GM18519 (cell line): Measurements from ENCODE around the gene RFPL2.
"Not testable (repeated sequence)": the region's sequence is repeated elsewhere in the genome, so short reads cannot be mapped to it uniquely, and the experiment has no call there.

Source experiments
- ATAC-seq: cut with Tn5 transposase; IDR thresholded peaks from one replicate; pipeline ENCODE4 v1.9.1; 2021; ENCODE audit warnings: mild to moderate bottlenecking, moderate library complexity; ENCODE audit not compliant: unreplicated experiment, low FRiP score

RFPL2 gene

DNA sequence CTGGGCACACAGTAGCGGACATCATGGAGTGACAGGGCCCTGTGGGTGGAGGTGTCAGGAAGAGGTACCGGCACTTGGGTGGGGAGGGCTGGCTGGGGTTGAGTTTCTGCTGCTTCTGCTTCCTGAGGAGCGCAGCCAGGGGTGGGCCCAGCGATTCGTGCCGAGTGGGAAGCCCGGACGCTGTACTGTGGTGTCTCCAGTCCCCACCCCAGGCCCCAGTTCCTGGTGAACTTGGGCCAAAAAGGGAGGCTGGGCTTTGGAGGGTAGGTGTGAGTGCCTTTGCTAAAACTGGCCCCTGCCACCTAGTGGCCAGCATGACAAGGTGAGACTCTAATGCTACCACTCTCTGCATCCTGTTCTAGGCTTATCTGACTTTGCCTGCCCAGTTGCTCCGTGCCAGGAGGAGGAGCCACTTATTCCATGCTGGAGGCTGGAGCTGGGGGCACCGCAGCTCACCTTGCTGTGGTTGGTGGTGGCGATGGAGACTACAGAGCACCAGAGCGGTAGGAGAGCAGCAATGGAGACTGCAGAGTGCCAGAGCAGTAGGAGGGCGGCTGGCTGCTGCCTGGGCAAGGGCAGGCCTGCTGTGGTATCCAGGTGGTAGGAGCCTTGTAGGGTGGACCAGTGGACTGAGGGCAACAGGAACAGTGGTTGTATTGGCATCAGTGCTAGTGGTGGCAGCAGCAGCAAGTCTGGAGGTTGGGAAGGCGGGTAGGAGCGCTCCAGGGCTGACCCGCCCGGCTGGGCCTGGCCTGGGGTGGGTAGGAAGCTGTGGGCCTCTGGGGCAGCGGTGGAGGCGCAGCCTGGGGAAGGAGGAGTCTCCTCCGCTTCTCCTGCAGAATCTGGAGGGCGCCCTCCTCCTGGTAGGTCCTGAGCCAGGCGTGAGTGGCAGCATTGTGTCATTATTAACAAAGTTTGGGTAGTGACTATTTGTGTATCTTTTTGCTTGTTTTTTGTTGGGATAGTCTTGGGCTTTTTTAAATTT, 2.2 kb upstream of the RFPL2 start:
- ATAC-seq, result no peak

DNA sequence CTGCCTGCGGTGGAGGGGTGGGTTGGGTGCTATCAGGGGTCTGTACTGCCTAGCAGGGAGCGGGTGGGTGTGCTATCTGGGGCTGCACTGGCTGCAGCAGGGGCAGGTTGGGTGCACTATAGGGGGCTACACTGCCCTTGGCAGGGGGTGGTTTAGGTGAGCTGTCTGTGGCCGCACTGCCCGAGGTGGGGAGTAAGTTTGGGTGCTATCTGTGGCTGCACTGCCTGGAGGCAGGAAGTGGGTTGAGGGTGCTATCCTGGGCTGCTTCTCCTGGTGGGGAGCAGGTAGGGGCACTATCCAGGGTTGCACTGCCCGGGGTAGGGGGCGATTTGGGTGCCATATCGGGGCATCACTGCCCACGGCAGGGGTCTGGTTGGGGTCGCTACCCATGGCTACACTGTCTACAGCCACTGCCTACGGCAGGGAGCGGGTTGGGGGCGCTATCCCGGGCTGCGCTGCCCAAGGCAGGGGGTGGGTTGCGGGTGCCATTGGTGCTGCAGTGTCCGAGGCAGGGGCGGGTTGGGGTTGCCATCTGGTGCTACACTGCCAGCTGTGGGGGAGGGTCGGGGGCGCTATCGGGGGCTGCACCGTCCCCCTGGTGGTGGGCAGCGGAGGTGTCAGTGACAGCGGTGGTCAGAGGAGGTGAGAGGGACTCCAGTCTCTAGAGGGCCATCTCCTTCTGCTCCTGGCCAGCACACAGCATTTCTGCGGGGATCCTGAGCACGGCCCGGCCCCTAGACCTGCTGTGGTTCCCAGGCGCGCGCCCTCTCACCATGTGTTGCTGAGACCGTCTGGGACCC, 1.3 kb upstream of the RFPL2 start:
- ATAC-seq, result no peak

DNA sequence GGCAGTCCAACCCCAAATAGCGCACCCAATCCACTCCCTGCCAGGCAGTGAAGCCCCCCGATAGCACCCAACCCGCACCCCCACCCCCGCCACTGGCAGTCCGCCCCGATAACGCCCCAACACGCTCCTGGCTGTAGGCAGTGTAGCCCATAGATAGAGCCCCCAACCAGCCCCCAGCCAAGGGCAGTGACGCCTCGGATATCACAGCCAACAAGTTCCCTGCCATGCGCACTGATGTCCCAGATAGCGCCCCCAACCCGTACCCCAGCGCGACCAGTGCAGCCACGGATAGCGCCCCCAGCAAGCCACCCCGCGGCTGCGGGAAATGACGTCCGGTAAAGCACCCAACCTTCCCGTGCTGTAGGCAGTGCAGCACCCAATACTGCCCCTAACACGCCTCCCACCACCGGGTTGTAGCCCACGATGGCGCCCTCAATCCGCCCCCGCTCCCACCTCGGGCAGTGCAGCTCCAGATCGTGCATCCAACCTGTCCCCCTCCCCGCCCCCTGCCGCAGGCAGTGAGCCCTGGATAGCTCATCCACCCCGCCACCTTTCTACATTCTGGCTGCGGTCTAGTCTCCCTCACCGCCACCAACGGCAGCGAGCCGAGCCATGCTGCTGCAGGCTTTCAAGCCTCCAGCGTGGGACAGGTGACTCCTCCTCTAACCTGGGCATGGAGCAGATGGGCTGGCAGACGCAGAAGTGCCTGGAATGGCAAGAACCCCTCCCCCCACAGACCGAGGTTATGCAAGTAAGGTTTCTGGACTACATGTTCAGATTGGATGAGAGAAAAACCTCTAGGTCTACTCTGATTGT, 625 bp downstream of the RFPL2 start:
- no peak for ATAC-seq

DNA sequence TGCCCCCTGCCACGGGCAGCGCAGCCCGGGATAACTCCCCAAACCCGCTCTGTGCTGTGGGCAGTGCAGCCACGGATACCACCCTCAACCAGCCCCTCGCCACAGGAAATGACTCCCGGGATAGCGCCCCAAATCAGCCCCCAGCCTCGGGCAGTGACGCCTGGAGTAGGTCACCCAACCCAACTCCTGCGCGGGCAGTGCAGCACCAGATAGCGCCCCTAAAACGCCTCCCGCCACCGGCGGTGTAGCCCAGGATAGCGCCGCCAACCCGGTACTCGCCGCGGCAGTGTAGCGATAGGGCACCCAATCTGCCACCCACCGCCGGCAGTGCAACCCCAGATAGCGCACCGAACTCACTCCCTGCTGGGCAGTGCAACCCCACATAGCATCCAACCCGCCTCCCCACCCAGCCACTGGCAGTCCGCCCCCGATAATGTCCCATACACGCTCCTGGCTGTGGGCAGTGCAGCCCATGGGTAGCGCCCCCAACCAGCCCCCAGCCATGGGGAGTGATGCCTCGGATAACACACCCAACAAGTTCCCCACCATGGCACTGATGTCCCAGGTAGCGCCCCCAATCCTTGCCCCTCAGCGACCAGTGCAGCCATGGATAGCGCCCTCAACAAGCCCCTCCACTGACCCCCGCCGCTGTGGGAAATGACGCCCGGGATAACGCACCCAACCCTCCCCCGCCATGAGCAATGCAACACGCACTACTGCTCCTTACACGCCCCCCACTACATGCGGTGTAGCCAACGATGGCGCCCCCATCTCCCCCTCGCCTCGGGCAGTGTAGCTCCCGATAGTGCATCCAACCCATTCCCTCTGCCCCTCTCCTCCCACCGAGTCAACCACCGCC, 1.5 kb downstream of the RFPL2 start:
- ATAC-seq, result no peak

DNA sequence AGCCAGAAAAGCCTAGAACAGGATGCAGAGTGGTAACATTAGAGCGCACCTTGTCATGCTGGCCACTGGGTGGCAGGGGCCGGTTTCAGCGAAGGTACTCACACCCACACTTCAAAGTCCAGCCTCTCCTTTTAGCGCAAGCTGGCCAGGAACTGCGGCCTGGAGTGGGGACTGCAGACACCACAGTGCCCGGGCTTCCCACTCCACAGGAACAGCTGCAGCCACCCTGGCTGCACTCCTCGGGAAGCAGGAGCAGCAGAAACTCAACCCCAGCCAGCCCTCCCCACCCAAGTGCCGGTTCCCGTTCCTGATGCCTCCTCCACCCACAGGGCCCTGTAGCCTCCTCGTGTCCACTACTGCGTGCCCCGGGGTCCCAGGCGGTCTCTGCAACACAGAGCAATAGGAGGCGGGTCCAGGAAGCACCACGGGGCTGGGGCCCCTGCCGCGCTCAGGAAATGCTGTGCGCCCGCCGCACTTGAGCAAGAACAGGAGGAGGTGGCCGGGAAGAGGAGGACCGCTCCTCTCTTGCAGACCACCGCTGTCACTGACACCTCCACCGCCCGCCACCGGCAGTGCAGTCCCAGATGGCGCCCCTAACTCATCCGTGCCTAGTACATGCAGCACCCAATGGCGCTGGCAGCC, 2.2 kb downstream of the RFPL2 start:
- no peak for ATAC-seq

DNA sequence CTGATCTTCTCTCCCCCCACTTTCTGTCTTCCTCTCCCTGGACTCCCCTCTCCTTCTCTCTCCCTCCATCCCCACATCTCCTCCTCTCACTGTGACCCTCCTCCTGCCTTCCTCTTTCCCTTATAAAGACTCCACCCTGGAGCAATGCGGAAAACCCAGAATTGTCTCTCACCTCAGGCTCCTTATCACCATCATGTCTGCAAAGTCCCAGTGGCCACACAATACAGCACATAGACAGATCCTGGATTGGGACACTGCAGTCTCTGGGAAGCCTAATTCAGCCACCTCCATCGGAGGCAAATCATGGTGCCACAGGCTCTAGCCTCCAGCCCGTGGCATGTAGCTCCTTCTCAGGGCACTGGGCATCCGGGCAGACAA, 2.7 kb downstream of the RFPL2 start:
- ATAC-seq, result no peak

DNA sequence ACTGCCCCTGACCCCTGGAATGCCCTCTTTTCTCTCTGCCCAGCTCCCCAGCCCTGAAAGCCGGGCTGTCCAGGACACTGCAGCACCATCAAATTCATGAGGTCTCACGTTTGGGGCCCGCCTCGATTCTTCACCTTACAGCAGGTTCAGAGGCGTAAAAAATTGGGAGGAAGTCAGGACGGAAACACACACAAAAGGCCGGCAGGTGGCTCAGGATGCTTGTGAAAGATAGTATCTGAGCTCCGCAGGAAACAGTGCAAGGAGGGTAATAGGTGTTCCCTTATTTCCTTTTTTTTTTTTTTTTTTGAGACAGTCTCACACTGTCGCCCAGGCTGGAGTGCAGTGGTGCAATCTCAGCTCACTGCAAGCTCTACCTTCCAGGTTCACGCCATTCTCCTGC, 4.1 kb downstream of the RFPL2 start:
- no peak for ATAC-seq

DNA sequence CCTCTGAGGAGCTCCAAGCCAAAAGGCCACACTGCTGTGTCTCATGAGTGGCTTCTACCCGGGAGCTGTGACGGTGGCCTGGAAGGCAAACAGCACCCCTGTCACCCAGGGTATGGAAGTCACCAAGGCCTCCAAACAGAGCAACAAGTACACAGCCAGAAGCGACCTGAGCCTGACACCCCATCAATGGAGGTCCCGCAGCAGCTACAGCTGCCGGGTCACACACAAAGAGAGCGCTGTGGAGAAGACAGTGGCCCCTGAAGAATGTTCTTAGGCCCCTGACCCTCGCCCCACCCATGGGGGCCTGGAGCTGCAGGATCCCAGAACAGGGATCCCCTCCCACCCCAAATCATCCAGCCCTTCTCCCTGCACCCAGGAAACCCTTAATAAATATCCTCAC, 4.9 kb downstream of the RFPL2 start:
- no peak for ATAC-seq

DNA sequence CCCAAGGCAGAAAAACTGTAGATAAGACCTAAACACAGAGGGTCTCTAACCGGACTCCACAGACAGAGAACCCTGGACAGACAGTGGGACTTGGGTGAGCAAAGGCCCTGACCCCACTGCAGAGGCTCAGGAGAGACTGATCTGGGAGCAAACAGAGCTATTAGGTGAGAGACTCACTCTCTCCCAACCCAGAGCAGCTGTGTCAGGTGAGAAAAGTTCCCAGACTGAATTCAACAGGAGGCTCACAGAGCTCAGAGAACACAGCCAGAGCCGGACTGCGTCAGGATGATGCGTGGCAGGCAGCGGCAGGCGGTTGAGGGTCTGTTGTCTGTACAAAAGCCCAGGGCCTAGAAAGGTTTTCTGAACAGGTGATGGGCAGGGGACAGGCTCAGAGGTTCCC, 5.5 kb downstream of the RFPL2 start:
- no peak for ATAC-seq

DNA sequence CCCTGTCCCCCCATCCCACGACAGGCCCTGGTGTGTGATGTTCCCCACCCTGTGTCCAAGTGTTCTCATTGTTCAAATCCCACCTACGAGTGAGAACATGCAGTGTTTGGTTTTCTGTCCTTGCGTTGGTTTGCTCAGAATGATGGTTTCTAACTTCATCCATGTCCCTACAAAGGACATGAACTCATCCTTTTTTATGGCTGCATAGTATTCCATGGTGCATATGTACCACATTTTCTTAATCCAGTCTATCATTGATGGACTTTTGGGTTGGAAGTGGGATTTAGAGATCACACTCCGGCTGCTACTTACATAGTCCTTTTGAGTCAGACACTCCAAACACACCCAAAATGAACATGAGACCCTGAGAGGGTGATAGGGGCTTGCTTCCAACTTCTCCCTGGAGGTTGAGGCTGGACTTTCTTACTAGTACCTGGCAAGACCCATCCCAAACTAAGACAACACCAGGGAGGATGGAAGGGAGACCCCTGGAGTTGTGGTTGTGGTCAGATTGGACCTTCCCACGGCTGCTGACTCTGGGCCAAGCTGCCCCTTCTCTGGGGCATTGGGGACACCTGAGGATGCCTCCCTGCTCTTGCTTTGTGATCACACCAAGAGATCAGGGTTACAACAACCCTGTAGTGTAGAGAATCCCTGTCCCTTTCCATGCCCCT, 7.2 kb downstream of the RFPL2 start:
- ATAC-seq, result not testable (repeated sequence)

DNA sequence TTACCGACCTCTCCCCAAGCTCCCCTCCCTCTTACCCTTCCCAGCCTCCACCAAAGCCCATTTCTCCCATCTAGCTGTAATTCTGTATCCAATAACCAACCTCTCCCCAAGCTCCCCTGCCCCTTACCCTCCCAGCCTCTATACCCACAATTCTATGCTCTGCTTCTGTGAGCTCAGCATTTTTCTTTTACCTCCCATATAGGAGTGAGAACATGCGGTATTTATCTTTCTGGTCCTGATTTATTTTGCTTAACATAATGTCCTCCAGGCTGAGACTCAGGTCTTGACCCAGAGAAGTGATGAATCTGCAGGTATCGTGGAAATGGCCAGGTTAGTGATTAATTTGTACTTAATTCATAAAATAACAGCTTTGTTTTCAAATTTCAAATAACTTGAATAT, 9.0 kb downstream of the RFPL2 start:
- ATAC-seq, result not testable (repeated sequence)

DNA sequence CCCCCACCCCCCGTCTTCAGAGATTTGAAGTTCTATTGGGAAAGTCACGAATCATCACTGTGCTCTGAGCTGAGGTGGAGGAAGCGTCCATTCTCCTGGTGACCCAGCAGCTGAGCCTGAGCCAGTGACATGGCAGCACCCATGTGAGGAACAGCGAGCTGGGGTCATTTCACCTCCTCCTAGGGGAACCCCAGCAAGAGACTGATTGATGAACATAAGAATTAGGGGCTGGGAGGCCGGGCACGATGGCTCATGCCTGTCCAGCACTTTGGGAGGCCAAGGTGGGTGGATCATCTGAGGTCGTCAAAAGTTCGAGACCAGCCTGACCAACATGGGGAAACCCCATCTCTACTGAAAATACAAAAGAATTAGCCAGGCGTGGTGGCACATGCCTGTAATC, 11.5 kb downstream of the RFPL2 start:
- not testable (repeated sequence) for ATAC-seq

DNA sequence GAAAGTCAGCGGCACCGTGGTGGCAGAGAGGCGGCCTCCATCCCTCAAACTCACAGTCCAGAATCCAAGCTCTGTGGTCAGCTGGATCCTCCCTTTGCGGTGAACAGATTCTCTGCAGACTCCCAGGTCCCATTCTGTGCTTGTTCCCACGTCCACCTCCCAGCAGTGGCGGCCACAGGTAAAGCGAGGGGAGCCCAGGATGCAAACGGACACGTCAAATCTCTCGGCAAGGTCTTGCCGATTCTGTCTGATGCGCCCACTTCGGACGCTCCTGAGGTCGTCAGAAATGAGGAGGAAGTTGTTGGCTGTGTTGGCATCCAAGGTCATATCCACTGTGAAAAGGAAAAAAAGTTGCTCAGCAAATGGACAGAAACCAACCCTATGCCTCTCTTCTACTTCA, 13.9 kb downstream of the RFPL2 start:
- not testable (repeated sequence) for ATAC-seq

DNA sequence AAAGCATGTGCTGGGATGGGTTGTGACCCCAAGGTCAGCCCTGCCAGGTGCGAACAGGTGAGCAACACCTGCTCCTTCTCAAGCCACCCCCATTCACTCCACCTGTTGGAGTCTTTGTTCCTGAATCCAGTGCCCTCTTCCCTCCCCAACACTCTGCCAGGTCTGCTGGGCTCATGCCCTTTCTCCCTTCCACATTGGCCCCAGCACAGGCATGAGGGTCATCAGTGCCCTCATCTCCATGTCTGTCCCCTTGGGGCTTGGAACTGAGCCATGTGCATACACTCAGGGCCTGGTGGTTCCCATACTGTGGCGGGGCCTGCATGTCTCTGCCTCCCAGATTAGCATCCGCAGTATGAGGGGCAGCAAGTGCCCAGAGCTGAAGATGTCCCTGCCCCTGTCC, 19.1 kb downstream of the RFPL2 start:
- no peak for ATAC-seq

DNA sequence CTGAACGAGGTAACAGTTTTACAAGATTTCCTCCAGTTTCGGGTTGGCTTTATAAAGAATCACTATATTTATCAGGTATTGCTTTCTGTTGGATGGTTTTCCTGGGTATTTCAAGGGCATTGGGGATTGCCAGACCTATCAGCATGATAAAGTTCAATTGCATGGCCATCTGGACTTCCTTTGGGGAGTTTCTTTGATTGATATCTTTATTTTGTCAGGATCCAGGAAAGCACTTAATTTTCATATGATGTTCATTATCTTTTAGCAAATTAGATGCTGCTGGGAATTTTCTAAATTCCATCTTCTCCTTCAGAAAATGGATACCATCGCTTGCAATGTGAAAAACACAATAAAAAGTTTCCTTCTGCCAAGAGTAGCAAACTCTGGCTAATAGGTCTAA, 21.2 kb downstream of the RFPL2 start:
- no peak for ATAC-seq

DNA sequence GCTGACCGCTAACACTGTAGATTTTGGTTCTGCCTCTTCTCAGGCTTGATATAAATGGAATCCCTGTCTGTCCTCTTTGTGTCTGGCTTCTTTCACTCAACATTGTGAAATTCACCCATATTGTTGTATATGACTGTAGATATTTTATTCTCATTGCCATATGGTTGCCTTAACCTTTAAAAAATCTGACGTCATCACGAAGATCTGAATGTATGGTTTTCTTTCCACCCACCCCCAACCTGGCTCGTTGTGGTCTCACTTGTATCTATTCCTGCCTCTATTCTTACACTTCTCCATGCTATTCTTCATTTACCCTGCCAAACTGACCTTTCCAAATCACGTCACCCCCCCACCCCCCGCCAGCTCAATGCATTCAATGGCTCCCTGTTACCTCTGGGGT, 23.8 kb downstream of the RFPL2 start:
- no peak for ATAC-seq

DNA sequence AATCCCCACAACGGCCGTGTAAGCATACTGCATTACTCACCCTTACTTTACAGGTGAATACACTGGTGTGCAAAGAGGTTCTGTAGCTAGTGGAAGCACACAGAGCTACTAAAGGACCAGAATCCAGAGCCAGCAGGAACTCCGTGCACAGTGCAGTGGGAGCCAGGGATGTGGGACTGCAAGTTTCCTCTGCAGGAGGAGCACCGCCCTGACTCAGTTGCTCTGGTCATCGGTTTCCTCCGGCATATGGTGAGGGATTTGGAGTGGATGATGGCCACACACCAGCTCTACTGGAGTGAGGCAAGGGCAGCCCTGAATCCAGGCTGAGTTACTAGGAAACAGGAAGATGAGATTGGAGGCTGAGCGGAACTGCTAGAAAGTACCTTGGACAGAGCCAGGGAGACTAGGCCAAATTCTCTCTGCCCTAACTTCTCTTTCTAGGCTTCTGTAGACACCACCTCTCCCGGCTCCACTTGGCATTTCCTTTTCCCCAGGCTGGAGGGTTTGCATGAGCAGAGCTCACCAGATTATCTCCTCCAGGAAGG, 27.6 kb downstream of the RFPL2 start:
- no peak for ATAC-seq
